ENCODE data around the gene TOM1L1.

Gene TOM1L1

DNA sequence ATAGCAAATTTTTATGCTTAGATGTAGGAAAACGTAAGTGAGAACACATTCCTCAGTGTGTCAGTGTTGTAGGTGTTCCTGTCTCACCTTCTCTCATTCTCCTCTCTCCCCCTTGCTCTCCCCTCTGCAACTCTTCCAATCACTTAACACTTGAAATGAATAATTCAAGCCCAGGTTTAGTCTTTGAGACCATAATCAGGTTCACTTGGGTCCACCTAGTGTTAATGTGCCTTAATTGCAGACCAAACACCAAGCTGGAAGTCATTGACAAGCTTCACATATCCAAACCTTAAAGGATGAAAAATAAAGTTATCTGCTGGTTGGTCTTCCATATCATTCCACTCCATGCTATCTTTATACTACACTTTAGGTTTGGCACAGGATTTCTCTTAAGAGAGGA is 104.9 kb downstream of the TOM1L1 start:
- TF ChIP-seq, protein P1, sequence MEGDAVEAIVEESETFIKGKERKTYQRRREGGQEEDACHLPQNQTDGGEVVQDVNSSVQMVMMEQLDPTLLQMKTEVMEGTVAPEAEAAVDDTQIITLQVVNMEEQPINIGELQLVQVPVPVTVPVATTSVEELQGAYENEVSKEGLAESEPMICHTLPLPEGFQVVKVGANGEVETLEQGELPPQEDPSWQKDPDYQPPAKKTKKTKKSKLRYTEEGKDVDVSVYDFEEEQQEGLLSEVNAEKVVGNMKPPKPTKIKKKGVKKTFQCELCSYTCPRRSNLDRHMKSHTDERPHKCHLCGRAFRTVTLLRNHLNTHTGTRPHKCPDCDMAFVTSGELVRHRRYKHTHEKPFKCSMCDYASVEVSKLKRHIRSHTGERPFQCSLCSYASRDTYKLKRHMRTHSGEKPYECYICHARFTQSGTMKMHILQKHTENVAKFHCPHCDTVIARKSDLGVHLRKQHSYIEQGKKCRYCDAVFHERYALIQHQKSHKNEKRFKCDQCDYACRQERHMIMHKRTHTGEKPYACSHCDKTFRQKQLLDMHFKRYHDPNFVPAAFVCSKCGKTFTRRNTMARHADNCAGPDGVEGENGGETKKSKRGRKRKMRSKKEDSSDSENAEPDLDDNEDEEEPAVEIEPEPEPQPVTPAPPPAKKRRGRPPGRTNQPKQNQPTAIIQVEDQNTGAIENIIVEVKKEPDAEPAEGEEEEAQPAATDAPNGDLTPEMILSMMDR (IDR thresholded peaks at IDR 0.05; ENCODE audit: extremely low read depth, insufficient read depth, missing control alignments), result peak; percentile 49
- DNase-seq (ENCODE audit: low spot score), result peak; percentile 3
- in situ Hi-C loops (cut with MboI; ENCODE audit: low pct_unique_long_range_greater_than_20kb, low sequenced_read_pairs, unreplicated experiment), result no loop called here
